Activated CD4-positive, alpha-beta T cell treated with anti-CD3 and anti-CD28 coated beads for 1 hour (primary cell): ENCODE data around the gene ATF4.
"Not testable (repeated sequence)": the region's sequence is repeated elsewhere in the genome, so short reads cannot be mapped to it uniquely, and the experiment has no call there.

ENCODE experiments used
- DNase-seq: peaks from one replicate; pipeline ENCODE4 v3.0.0-alpha.2; 2020

Gene ATF4

DNA sequence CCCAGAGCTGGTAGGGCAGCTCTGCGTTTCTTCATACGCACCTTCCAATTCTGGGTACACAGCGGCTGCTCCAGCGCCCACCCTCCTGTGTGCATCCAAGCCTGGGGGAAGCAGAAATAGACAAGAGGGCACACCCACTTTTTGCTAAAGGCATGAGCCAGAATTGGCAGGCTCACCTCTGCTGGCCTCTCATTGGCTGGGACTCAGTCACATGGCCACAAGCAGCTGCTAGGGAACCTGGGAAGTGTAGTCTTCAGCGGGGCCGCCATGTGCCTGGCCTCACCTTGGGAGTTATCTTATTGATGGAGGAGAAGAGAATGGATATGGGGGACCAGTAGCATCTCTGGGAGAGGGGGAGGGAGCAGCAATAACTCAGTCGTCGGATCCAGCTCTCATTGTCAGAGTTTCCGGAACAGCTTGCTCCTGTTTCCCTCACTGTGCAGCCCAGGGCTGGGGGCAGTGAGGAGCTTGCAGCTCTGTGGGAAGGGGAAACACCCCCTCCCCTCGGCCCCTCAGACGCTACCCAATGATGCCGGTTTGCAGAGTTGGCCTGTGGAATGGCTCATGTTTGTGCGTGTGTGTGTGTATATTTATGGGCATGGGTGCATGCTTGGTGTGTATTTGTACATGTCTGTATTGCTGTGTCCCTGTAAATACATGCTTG lies 30.1 kb upstream of the ATF4 start:
- DNase-seq = peak; percentile 70

DNA sequence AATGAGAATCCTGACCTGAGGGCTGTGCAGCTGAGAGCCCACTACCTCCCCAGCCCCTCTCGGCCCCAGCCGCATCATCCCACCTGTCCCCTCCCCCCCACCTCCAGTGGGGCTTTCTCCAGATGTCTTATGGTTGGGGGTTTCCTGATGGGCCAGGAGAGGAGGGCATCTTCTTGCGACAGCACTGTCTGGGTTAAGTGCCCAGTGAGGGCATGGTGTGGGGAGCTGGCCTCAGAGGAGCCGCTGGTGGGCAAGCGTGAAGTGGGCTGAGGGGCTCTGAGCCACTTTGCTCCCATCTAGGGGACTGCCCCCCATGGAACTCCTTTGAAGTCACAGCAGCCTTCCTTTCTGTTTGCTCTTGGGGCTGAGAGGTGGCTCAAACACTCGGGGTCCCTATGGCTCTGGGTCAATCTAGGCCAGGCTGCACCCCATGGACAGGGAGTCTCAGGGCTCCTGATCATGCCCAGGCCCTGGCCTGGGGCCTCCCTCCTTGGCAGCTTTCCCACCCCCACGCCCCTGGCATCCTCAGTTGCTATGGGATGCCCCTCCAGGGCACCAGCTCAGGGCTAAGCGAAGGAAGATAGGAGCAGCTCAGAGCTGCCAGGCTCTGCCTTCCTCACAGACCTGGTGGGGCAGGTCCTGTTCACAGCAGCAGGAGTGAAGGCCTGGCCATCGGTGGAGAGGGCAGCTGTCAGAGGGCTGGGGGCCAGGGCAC lies 29.2 kb upstream of the ATF4 start:
- DNase-seq = no peak

DNA sequence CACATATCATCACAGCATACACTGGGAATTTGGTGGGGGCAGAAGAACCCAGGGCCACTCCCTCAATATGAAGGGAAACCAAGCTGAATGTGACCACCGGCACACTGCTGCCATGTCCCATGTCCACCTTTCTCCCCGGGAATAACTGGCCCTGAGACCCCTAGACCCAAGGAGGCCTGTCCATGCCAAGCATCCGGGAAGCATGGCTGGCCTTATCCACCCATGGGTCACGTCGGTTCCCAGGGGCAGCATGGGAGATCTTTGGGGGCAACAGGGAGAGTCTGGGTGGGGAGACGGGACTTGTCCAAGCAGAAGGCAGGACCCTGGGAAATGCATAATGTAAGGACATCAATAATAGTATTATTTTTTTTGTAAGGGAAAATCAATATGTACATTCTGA lies 28.7 kb upstream of the ATF4 start:
- DNase-seq = no peak

DNA sequence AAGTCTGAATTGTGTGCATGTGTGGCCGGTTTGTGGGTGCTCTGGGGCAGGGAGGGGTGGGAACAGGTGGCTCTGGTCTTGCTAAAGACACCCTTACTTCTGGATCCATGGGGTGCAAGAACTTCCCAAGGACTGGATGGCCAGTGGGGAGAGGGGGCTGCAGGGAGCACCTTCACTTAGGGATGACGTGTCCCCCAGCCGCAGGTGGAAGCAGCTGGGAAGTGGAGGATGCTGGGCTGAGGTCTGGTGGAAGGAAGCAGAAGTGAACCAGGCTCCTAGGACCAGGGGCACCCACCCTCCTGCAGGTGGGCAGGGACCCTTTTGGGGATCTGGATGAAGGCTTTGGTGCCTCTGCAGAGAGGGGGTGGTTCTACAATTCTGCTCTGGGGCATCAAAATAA lies 28.2 kb upstream of the ATF4 start:
- no peak for DNase-seq

DNA sequence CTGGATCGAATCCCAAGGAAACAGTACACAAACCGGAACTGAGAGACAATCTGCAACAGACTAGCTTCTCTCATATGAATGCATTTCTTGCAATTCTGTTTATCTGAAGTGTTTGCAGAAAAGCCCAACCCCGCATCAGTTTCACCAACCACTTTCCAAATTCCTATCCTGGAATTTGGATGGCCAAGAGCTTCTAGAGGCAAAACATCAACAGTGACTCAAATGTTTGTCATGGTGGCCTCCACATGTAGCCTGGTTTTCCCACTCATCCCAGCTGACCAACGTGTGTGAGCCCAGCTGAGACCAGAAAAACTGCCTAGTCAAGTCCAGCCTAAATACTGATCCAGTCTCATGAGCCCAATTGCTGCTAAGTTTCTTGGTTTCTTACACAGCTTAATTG lies 26.6 kb upstream of the ATF4 start:
- no peak for DNase-seq

DNA sequence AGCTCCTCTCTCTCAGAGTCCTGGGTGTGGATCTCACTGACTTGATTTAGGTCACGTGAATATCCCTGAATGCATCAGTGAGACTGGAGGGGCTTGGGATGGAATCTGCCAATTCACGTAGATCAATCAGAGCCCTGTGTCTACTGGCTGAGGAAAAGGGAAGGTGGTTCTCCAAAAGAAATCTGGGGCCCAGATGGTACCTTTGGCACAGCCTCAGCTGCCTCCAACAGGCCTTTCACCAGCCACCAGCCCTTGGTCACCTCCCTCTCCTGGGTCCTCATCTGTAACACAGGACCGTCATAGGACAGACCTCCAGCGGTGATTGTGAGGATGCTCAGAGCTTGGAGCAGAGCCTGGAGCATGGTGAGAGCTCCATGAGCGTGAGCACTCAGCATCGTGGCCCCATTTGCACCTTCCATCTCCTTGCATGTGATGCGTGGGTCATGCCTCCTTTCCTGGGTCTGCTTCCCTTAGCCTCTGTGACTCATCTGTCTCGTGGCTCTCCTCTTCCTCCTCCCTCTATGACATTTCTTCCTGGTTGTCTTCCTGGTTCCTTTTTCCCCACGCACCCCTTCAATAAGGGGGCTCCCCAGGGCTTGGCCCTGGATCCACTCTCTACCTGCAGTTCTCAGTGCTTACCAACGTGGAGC lies 25.8 kb upstream of the ATF4 start:
- no peak for DNase-seq

DNA sequence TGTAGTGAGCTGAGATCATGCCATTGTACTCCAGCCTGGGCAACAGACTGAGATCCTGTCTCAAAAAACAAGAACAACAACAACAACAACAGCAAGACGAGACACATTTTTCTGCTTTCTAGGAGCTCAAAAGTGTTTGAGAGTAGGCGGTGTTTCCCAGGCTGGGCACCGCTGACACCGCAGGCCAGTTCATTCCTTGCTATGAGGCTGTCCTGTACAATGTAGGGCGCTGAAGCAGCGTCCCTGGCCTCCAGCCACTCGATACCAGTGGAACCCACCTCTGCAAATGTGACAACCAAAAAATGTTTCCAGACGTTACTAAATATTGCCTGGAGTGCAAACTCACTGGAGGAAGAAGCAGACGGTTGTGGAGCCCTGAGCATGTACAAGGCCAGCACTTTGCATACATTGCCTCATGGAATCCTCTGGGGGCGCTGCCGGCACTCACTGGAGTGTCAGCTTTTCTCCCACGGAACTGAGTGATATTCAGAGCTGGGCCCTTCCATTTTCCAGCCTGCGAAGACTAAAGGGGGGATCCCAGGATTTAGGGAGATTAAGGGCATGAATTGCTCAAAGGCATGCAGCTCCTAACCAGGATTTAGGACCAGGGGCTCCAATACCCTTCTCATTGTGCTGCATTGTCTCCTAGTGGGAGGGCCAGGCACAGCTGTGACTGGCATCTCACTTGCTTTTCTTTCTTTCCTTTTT lies 24.1 kb upstream of the ATF4 start:
- peak; percentile 36 for DNase-seq

DNA sequence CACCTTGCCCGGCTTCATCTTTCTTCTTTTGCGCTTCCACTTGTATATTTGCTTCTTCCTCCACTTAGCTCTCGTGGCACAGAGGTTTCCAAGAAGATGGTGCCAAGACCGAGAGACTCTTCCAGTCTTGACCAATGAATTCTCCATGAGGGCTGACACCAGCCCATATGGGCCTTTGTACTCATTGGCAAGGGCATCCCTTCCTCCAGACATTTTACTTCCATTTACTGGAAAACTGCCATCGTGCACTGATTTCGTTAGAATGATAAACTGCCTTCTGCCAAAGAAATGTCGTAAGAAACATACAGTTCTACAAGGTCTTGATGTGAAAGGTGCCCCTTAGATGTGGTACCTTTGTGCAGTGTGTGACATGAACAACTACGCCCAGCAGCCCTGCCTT lies 22.9 kb upstream of the ATF4 start:
- no peak for DNase-seq

DNA sequence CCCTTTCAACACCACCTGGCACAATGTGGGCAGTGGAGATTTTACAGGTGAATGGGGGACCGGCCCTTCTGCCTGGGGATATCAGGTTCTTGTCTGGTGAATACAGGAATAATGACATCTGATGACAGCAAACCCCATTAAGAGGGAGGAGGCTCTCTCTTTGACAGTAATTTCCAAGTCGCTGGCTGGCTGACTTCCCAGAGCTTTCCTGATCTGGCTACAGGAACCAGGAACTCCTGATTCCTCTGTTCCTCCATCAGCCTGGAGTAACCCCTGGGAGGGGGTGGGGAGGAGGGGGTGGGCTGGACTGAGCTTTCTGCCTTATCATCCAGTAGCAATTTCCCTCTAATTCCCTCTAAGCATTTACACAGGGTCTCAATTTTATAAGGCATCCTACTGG lies 22.0 kb upstream of the ATF4 start:
- DNase-seq = no peak

DNA sequence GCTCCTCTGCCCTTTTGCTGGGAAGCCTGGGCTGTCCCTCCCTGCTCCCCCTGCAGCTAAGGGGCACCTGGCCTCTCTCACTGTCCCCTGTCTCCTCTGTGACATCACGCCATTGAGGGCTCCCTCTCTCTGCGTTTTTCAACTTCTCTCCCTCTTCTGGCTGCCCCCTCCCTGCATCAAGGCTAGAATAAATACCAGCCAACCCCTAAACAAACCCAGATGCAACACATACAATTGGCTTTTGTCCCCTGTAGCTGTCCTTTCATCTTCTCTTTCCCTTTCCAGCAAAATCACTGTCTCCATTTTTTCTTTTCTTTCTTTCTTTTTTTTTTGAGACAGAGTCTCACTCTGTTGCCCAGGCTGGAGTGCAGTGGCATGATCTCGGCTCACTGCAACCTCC lies 21.6 kb upstream of the ATF4 start:
- no peak for DNase-seq

DNA sequence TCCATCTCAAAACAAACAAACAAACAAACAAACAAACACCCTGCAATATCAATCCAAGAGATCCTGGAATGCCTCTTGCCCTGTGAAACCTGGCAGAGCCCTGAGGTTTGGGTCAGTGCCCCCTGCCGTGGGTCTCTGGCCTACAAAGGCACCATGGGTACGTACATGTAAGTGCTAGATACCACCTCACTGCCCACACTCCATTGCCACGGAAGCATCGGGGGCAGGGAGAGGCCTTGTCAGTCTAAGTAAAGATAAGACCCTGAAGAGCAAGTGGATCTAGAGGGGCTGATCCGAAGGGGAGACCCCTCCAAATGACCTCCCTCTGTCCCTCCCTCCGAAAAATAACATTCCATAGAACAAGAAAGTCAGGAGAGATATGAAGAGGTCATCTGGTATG lies 20.3 kb upstream of the ATF4 start:
- no peak for DNase-seq

DNA sequence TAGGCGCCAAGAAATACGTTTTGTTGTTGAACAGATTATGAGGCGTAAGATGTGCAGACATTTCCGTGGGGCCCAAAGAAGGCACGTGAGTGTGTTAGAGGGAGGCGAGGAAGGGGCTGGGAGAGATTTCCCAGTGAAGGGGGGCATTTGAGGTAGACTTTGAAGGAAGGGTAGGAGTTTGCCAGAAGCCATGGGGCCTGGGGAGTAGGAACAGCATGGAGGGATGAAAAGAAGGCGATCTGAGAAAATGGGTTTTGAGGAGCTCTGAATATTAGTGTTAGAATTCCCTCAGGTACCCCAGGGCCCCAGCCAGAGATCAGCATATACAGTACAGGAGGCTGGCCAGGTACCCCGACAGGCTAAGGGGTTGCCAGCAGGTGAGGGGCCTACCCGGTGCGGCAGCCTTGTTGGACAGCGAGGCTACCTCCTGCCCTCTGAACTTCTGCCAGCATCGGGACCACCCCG lies 18.7 kb upstream of the ATF4 start:
- DNase-seq = no peak

DNA sequence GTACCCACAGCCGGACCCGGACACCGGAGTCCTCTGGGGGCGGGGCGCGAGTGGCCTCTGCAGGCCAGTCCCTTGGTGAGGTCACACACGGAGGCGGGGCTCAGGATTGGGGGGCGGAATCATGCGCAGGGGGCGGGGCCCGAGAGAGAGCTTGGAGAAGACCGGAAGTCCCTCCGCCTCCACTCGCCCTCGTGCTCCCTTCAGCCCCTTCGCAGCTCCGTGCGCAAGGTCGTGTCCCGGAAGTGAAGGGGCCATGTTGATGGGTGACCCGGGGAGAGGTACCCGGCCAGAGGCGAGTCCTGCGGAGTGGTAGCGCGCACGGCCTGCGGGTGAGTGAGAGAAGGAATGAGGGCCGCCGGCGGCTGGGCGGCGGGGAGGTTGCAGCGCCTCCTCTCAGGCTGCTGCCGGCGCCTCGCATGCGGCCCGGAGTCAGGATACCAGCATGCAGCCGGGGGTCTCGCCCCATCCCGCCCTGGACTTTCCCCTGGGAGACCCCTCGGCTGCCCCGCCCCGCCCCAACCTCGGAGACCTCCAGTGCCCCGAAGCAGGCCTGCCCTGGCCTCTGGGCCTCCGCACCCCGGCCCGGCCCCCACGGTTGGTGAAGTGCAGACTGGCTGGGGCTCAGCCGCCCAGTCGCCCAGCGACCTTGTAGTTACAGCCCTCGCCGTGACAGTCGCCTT lies 18.1 kb upstream of the ATF4 start, which contains the start of gene MIEF1:
Gene MIEF1 (plus strand): TSS at position 182 of the 680 bp plus-strand sequence. CDS start 9,005 bp downstream, outside the sequence.
- DNase-seq = peak; percentile 80

DNA sequence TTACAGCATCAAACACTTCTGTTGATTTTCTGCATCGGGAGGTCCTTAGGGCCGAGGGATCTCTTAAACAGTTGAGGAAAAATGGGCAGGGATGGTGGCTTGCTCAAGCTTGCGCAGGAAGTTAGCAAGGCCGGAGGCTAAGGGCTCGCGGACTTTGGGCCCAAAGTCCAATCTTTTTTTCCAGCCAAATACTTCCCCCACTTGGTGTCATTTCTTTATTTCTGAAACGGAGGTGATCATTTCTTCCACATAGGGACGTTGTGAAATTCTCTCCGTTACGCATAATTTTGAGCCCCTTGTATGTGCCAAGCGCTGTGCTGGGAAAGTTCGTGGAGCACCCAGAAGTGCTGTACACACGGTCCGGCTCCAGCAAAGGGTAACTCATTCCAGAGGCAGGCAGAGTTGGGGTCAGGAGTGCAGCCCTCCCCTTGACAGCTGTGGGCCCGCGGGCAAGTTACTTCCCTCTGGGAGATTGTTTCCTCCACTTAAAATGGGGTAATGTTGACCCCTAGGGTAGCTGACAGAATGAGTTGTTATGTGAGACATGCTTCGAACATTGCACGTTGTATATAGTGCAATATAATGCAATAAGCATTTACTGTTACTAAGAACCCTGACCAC lies 17.5 kb upstream of the ATF4 start:
- no peak for DNase-seq

DNA sequence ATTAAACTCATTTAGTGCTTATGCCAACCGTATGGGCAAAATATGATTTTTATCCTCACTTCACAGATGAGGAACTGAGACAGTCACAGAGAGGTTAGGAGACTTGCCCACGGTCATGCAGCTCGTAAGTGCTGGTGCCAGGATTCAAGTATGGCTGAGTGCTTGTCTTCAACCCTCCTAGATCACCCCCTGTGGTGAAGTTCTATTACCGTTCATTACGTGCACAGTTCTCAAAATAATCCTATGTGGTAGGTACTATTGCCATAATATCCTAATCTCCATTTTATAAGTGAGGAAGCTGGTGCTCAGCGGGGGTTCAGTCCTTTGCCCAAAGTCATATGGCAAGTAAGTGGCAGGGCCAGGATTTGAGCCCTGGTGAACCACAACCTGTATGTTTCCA lies 16.7 kb upstream of the ATF4 start:
- no peak for DNase-seq

DNA sequence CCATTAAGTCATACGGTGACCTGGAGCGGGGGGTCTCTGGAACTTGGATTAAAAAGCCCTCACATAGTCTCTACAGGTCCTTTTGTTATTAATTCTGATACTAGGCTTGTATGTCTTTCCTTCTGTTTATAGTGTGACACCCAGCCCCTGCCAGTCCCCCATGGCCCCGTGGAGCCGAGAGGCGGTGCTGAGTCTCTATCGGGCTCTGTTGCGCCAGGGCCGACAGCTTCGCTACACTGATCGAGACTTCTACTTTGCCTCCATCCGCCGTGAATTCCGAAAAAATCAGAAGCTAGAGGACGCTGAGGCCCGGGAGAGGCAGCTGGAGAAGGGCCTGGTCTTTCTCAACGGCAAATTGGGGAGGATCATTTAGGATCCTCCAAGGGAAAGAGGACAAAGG lies 16.3 kb upstream of the ATF4 start:
- no peak for DNase-seq

DNA sequence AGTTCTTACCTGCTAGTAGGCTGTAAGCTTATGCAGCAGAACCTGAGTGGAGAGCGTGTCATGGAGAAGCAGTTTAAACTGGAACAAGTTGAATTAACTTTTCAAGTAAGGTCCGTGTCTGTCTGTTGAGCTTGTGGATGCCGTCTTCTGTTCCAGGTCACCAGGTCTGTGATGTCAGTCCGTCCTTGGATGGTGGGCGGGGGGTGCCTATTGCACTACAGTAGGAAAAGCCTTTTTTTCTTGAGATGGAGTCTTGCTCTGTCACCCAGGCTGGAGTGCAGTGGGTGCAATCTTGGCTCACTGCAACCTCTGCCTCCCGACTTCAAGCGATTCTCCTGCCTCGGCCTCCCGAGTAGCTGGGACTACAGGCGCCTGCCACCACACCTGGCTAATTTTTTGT lies 13.3 kb upstream of the ATF4 start:
- not testable (repeated sequence) for DNase-seq

DNA sequence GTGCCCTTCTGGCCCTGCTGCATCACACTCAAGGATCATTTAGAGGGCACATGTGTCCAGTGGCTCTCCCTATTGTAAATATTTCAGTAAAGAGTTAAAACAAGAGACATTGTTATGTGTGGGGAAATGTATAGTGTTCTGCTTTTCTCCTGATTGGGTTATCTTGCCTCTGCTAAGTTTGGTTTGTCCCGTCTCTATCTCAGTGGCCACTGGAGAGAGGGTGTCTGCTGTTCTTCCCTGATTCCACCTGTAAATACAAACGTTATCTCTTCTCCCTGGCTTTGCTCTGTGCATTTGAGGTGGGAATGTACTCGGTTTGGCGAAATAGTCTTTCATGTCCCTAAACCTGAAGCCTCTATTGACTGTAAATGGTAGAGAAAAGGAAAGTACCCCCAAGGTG lies 12.0 kb upstream of the ATF4 start:
- DNase-seq = no peak

DNA sequence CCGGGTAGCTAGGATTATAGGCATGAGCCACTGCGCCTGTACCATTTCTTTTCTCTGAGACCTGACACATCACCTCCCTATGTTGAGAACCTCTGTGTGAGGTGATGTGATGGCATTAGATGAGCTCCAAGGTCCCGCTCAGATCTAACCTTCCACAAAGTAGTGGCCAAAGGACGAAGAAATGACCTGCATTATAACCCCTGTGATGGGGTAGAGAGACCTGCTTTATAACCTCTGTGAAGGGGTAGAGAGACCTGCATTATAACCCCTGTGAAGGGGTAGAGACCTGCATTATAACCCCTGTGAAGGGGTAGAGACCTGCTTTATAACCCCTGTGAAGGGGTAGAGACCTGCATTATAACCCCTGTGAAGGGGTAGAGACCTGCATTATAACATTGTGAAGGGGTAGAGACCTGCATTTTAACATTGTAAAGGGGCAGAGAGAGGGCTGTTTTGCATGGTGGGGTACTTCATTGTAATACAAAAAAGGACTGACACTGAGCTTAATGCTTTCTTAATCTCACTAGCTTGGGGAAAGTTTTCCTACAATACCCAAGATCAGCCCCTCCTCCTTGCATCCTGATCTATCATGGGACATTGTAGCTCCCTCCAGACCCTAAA lies 9.7 kb upstream of the ATF4 start:
- DNase-seq = no peak

DNA sequence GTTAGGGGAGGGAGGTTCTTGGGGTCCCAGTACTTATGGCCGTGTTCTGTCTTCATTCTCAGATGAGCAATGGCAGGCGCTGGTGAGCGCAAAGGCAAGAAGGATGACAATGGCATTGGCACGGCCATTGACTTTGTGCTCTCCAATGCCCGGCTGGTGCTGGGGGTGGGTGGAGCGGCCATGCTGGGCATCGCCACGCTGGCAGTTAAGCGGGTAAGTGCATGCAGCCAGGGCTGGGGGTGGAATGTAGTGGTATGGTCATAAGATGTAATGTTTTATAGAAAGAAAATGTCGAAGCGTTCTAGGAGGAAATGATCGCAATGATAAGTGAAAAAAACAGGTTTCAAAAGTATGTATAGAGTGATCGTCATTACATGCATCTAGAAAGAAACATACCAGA lies 9.1 kb upstream of the ATF4 start:
- no peak for DNase-seq

DNA sequence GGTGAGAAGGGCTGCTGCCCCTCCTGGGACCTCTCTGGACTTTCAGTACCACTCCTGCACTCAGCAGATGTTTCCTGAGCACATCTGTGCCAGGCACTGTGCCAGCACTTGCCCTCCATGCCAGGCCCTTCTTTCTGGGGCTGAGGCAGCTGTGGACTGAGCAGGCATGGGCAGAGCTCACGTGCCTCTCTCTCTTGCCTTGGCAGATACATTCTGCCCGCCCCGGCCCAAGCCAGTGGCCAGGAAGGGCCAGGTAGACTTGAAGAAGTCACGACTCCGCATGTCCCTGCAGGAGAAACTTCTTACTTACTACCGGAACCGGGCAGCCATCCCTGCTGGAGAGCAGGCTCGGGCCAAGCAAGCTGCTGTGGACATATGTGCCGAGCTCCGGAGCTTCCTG lies 8.3 kb upstream of the ATF4 start:
- no peak for DNase-seq

DNA sequence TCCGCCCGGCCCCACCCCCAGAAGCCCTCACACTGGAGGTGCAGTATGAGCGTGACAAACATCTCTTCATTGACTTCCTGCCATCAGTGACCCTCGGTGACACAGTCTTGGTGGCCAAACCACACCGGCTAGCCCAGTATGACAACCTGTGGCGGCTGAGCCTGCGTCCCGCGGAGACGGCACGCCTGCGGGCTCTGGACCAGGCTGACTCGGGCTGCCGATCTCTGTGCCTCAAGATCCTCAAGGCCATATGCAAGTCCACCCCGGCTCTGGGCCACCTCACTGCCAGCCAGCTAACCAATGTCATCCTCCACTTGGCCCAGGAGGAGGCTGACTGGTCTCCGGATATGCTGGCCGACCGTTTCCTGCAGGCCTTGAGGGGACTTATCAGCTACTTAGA lies 6.6 kb upstream of the ATF4 start:
- no peak for DNase-seq
